DMS53 treated with DMSO at 0.1 percent for 48 hours (cell line): ENCODE data around the gene ZMYM2.

Source experiments
- DNase-seq: peaks from one replicate; lab custom pipeline; 2025; ENCODE audit not compliant: unreplicated experiment; lab: John Stamatoyannopoulos, UW

Gene ZMYM2

GRCh38 chr13:20044086-20044485, 85.6 kb downstream of the ZMYM2 start:
- DNase-seq = no peak

- DNase-seq = no peak
Observed at GRCh38 chr13:20045950-20046548, 87.5 kb downstream of the ZMYM2 start.

- no peak for DNase-seq
Observed at GRCh38 chr13:20049558-20050473, 91.3 kb downstream of the ZMYM2 start.

- DNase-seq = no peak
Observed at GRCh38 chr13:20051366-20051765, 92.8 kb downstream of the ZMYM2 start.

GRCh38 chr13:20053016-20053415, 94.5 kb downstream of the ZMYM2 start:
- DNase-seq = no peak

- no peak for DNase-seq
Observed at GRCh38 chr13:20053891-20054290, 95.4 kb downstream of the ZMYM2 start.

- no peak for DNase-seq
Observed at GRCh38 chr13:20054586-20054985, 96.1 kb downstream of the ZMYM2 start.

GRCh38 chr13:20057214-20057613, 98.7 kb downstream of the ZMYM2 start:
- no peak for DNase-seq

- DNase-seq = no peak
Observed at GRCh38 chr13:20057963-20058362, 99.4 kb downstream of the ZMYM2 start.

- DNase-seq = no peak
Observed at GRCh38 chr13:20058476-20058875, 99.9 kb downstream of the ZMYM2 start.

- DNase-seq = no peak
Observed at GRCh38 chr13:20064128-20064527, 105.6 kb downstream of the ZMYM2 start.

GRCh38 chr13:20065516-20065915, 107.0 kb downstream of the ZMYM2 start:
- no peak for DNase-seq

GRCh38 chr13:20069956-20070355, 111.4 kb downstream of the ZMYM2 start:
- no peak for DNase-seq

- no peak for DNase-seq
Observed at GRCh38 chr13:20073775-20074174, 115.2 kb downstream of the ZMYM2 start.

- DNase-seq = no peak
Observed at GRCh38 chr13:20074966-20075365, 116.4 kb downstream of the ZMYM2 start.

GRCh38 chr13:20077086-20077485, 118.6 kb downstream of the ZMYM2 start:
- no peak for DNase-seq

- DNase-seq = no peak
Observed at GRCh38 chr13:20080377-20081164, 122.0 kb downstream of the ZMYM2 start.

- peak; percentile 32 for DNase-seq
Observed at GRCh38 chr13:20090349-20090748, 131.8 kb downstream of the ZMYM2 start.

GRCh38 chr13:20093951-20094350, 135.4 kb downstream of the ZMYM2 start:
- DNase-seq = no peak

- DNase-seq = no peak
Observed at GRCh38 chr13:20099319-20099718, 140.8 kb downstream of the ZMYM2 start.

- peak; percentile 94 for DNase-seq
Observed at GRCh38 chr13:20101467-20102316, 143.2 kb downstream of the ZMYM2 start.
